ENCODE data around the gene CCSER1.
"Not testable (repeated sequence)": the region's sequence is repeated elsewhere in the genome, so short reads cannot be mapped to it uniquely, and the experiment has no call there.

CCSER1 gene

DNA sequence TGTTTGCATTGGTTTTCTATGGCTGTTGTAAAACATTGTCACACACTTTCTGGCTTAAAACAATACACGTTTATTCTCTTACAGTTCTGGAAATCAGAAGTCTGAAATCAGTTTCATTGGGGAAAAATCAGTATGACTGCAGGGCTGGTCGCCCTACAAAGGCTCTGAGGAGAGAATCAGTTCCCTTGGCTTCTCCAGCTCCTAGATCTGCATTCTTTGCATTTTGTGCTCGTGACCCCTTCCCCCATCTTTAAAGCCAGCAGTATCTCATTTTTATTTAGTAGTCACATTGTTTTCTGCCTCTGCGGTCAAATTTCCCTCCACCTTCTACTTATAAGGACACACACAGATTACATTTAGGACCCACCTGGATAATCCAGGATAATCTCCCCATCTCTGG is 1326.9 kb downstream of the CCSER1 start:
- Mint-ChIP-seq H3K27me3 (no peaks in the 10 kb centered on the region), H3K36me3 (ENCODE audit: insufficient read depth) (no peaks in the 10 kb centered on the region), H3K27ac (ENCODE audit: low read depth) (no peak overlapping the region), H3K4me3 (no peak overlapping the region), H3K9me3 (peaks cover 23% of the 10 kb centered on the region), H3K4me1 (no peaks in the 10 kb centered on the region)
- ATAC-seq (replicated peaks; ENCODE audit: extremely low read depth, poor library complexity, severe bottlenecking) (no peak), DNase-seq (ENCODE audit: low spot score in 2 of 2) (no peak)

DNA sequence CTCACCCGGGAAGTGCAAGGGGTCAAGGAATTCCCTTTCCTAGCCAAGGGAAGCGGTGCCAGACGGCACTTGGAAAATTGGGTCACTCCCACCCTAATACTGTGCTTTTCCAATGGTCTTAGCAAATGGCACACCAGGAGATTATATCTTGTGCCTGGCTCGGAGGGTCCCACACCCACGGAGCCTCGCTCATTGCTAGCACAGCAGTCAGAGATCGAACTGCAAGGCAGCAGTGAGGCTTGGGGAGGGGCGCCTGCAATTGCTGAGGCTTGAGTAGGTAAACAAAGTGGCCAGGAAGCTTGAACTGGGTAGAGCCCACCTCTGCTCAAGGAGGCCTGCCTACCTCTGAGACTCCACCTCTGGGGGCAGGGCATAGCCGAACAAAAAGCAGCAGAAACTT is 1335.4 kb downstream of the CCSER1 start:
- H3K9me3 Mint-ChIP-seq = peaks cover 25% of the 10 kb centered on the region
- H3K4me3 Mint-ChIP-seq; DNase-seq (ENCODE audit: low spot score in 2 of 2); H3K4me1 Mint-ChIP-seq; H3K27ac Mint-ChIP-seq (ENCODE audit: low read depth); ATAC-seq (replicated peaks; ENCODE audit: extremely low read depth, poor library complexity, severe bottlenecking); H3K27me3 Mint-ChIP-seq; H3K36me3 Mint-ChIP-seq (ENCODE audit: insufficient read depth): not testable (repeated sequence)

DNA sequence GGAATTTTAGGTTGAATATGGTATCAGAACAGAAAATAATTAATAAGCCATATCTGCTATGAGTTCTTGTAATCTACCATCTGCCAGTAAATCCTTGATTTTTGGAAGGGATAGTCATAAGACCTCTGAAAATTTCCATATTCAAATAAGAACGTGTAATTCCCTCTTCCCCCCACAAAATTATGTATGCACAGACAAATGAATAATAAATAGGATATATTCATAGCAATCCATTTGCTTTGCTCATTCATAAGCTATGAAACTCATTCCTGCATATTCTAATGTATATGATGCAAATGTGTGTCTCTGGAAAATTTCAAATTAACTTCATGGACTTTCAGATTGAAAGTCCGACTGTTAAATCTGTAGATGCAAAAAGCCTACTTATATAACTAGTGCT is 1343.5 kb downstream of the CCSER1 start:
- no peak overlapping the region for H3K4me3 Mint-ChIP-seq
- no peaks in the 10 kb centered on the region for H3K4me1 Mint-ChIP-seq
- no peaks in the 10 kb centered on the region for H3K27me3 Mint-ChIP-seq
- no peaks in the 10 kb centered on the region for H3K36me3 Mint-ChIP-seq (ENCODE audit: insufficient read depth)
- no peak overlapping the region for H3K27ac Mint-ChIP-seq (ENCODE audit: low read depth)
- H3K9me3 Mint-ChIP-seq = peaks cover 14% of the 10 kb centered on the region
- DNase-seq (ENCODE audit: low spot score in 2 of 2) (no peak), ATAC-seq (replicated peaks; ENCODE audit: extremely low read depth, poor library complexity, severe bottlenecking) (no peak)

DNA sequence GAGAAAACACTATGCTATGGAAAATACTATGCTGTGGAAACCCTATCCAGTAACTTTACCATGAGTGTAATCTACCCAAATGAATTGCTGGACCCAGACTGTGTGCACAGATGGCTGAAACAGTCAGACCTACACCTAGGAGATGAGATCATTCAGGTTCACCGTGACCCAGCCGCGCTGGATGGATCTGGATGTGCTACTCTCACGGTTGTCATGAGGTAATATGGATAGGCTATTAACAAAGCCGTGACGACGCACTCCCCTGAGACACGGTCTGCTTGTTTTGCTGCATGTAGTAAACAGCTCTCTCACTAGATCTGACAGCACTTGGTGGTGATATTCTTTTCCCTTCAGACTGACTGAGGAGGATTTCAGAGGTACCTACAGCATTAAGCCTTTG is 1344.1 kb downstream of the CCSER1 start:
- Mint-ChIP-seq H3K27ac (ENCODE audit: low read depth) (no peak overlapping the region), H3K4me1 (no peaks in the 10 kb centered on the region), H3K4me3 (no peak overlapping the region), H3K36me3 (ENCODE audit: insufficient read depth) (no peaks in the 10 kb centered on the region), H3K27me3 (no peaks in the 10 kb centered on the region), H3K9me3 (peaks cover 17% of the 10 kb centered on the region)
- DNase-seq (ENCODE audit: low spot score in 2 of 2) = no peak
- no peak for ATAC-seq (replicated peaks; ENCODE audit: extremely low read depth, poor library complexity, severe bottlenecking)

DNA sequence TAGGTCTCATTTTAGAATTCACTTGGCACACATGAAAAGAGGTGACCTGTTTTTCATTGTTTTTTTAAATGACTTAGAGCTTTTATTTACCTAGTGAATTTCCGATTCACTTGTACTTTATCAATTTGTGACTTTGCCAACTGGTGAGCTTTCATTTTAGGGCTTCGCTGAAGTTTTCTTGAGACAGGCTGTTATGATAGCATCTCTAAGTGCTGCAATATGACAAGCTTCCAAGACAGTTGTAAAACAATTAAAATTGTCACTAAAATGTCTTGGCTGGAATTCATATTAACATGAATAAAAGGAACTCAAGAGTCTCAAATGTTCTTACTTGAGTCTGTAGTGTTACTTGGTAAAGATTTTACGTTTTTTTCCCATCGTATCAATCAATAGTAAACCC is 1344.9 kb downstream of the CCSER1 start:
- peaks cover 17% of the 10 kb centered on the region for H3K9me3 Mint-ChIP-seq
- H3K4me3 Mint-ChIP-seq = no peak overlapping the region
- DNase-seq (ENCODE audit: low spot score in 2 of 2) (no peak), ATAC-seq (replicated peaks; ENCODE audit: extremely low read depth, poor library complexity, severe bottlenecking) (no peak)
- H3K36me3 Mint-ChIP-seq (ENCODE audit: insufficient read depth) = no peaks in the 10 kb centered on the region
- no peak overlapping the region for H3K27ac Mint-ChIP-seq (ENCODE audit: low read depth)
- no peaks in the 10 kb centered on the region for H3K27me3 Mint-ChIP-seq
- no peaks in the 10 kb centered on the region for H3K4me1 Mint-ChIP-seq

DNA sequence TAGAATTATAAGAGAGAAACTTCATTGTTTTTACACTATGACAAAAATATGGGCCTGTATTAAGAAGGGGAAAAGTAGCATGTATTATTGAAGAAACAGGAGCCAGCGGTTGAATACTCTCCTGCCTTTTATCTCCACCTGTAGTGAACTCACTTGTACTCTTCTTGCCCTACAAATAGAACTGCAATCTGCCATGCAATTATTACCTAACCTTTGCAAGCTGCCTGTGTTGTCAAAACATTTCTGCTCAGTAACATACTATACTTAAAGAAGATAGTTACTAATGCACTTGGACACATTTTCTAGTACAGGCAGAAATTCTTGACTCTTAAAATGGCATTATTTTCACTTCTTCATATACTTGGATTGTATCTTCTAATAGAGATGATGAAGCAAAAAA is 1358.2 kb downstream of the CCSER1 start:
- H3K36me3 Mint-ChIP-seq (ENCODE audit: insufficient read depth) = peaks cover 1% of the 10 kb centered on the region
- peaks cover 30% of the 10 kb centered on the region for H3K9me3 Mint-ChIP-seq

DNA sequence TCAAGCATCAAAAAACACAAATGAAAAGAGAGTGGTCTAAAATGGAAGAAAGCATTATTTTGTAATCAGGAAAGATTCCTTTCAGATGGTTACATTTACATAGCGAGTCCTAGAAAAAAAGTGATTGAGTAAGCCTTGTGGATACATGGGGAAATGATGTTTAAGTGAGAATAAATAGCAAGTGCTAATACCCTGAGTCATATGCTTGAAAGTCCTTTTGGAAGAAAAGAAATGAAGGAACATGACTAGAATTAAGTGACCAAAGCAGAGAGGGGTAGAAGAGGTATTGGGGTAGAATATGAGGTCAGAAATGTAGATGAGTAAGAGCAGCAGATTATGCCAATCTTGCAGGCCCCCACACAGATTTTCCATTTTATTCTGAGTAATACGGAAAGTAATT is 1361.8 kb downstream of the CCSER1 start:
- DNase-seq (ENCODE audit: low spot score in 2 of 2) (no peak), ATAC-seq (replicated peaks; ENCODE audit: extremely low read depth, poor library complexity, severe bottlenecking) (no peak)
- Mint-ChIP-seq H3K9me3 (peaks cover 25% of the 10 kb centered on the region), H3K27me3 (no peaks in the 10 kb centered on the region), H3K4me3 (no peak overlapping the region), H3K27ac (ENCODE audit: low read depth) (no peak overlapping the region), H3K36me3 (ENCODE audit: insufficient read depth) (peaks cover 1% of the 10 kb centered on the region), H3K4me1 (no peaks in the 10 kb centered on the region)

More for the DNA sequence above, 1358.2 kb downstream of the CCSER1 start:
- Mint-ChIP-seq H3K27ac (ENCODE audit: low read depth) (no peak overlapping the region), H3K4me1 (no peaks in the 10 kb centered on the region), H3K27me3 (no peaks in the 10 kb centered on the region), H3K4me3 (no peak overlapping the region)
- DNase-seq (ENCODE audit: low spot score in 2 of 2) (no peak), ATAC-seq (replicated peaks; ENCODE audit: extremely low read depth, poor library complexity, severe bottlenecking) (no peak)

DNA sequence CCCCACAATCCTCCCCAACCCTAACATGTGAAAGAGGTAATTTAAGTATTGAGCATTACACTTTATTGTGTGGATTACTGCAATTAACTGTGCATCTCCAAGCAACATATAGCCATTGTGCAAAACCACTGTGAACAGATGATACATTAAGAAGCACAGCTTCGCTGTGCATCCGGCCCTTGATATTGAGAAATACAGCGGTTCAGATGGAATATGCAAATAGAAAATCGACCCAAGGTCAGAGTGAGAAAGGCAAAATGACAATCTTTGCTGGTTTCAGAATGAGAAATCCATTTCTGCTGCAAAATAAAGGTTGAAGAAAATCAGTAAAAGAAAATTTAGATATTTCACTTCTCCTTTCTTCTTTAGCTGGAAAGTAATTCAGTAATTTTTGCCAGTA is 1370.7 kb downstream of the CCSER1 start:
- Mint-ChIP-seq H3K36me3 (ENCODE audit: insufficient read depth) (no peaks in the 10 kb centered on the region), H3K4me3 (no peak overlapping the region), H3K27ac (ENCODE audit: low read depth) (no peak overlapping the region), H3K27me3 (no peaks in the 10 kb centered on the region), H3K9me3 (peaks cover under 1% of the 10 kb centered on the region), H3K4me1 (no peaks in the 10 kb centered on the region)
- no peak for DNase-seq (ENCODE audit: low spot score in 2 of 2)
- ATAC-seq (replicated peaks; ENCODE audit: extremely low read depth, poor library complexity, severe bottlenecking) = no peak

DNA sequence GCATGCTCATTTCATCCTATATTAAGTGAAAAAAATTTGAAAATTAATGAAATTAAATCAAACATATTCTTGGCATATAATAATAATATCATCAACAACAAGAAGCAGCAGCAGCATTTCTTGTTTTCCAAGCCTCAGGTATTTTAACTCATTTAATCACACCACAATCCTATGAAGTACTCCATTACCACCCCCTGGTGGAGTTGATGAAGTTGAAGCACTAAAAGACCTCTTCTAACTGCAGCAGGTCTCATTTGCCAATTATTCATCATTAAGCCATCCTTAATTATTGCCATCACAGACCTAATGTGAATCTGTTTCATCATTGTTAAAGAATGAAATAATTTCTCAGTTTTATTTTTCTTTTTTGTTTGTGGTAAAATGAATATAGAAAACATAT is 1375.2 kb downstream of the CCSER1 start:
- DNase-seq (ENCODE audit: low spot score in 2 of 2) (no peak), ATAC-seq (replicated peaks; ENCODE audit: extremely low read depth, poor library complexity, severe bottlenecking) (no peak)
- Mint-ChIP-seq H3K4me3 (no peak overlapping the region), H3K36me3 (ENCODE audit: insufficient read depth) (no peaks in the 10 kb centered on the region), H3K27ac (ENCODE audit: low read depth) (no peak overlapping the region), H3K9me3 (peaks cover 6% of the 10 kb centered on the region), H3K4me1 (no peaks in the 10 kb centered on the region), H3K27me3 (no peaks in the 10 kb centered on the region)

DNA sequence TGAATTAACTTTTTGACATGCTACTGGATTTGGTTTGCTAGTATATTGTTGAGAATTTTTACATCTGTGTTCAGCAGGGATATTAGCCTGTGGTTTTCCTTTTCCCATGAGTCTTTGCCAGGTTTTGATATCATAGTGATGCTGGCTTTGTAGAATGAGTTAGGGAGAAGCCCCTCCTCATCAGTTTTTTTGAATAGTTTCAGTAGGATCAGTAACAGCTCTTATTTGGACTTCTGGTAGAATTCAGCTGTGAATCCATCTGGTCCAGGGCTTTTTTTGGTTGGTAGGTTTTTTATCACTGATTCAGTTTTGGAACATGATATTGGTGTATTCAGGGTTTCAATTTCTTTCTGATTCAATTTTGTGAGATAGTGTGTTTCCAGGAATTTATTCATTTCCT is 1386.1 kb downstream of the CCSER1 start:
- Mint-ChIP-seq H3K9me3 (peaks cover 34% of the 10 kb centered on the region), H3K36me3 (ENCODE audit: insufficient read depth) (no peaks in the 10 kb centered on the region), H3K27ac (ENCODE audit: low read depth) (no peak overlapping the region), H3K4me3 (no peak overlapping the region), H3K27me3 (no peaks in the 10 kb centered on the region), H3K4me1 (no peaks in the 10 kb centered on the region)
- DNase-seq (ENCODE audit: low spot score in 2 of 2) (no peak), ATAC-seq (replicated peaks; ENCODE audit: extremely low read depth, poor library complexity, severe bottlenecking) (no peak)

DNA sequence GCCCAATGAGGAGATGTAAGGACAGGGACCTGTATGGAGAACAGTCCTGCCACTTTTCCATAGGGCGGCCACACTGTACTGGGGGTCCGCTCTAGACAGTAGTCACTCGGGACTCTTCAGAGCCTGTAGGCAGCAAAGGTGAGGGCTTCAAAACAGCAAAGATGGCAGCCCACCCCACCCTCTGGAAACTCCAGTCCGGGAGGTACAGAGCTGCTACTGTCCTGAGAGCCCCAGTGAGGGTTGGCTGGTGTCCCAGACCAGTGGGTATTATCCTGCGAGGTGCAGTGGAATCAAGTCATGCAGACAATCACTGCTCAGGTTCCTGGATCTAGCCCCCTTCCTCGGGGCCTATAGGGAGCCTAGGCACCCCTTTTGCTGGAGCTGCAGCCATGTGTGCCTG is 1392.0 kb downstream of the CCSER1 start:
- Mint-ChIP-seq H3K9me3 (peaks cover 29% of the 10 kb centered on the region), H3K36me3 (ENCODE audit: insufficient read depth) (no peaks in the 10 kb centered on the region), H3K4me3 (no peak overlapping the region), H3K4me1 (no peaks in the 10 kb centered on the region), H3K27ac (ENCODE audit: low read depth) (no peak overlapping the region), H3K27me3 (no peaks in the 10 kb centered on the region)
- no peak for ATAC-seq (replicated peaks; ENCODE audit: extremely low read depth, poor library complexity, severe bottlenecking)
- DNase-seq (ENCODE audit: low spot score in 2 of 2) = no peak

DNA sequence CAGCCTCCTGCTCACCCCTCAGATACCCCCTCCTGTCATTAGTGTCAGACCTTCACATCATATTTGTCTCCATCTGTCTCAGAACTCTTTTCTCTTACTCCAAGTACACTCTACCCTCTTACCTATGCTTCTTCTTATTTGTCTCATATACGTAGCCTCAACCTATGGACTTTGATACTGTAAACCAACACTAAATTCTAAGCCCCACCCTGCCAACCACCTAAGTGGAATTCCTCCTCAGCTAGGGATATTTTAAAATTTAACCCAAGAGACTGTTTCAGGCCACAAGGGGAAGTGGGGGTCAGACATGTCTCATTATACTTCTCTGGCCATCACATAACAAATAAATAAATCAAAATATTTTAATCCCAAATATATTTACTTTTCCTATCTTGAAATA is 1398.4 kb downstream of the CCSER1 start:
- Mint-ChIP-seq H3K9me3 (peaks cover 14% of the 10 kb centered on the region), H3K27me3 (no peaks in the 10 kb centered on the region), H3K4me3 (no peak overlapping the region), H3K36me3 (ENCODE audit: insufficient read depth) (no peaks in the 10 kb centered on the region), H3K4me1 (no peaks in the 10 kb centered on the region), H3K27ac (ENCODE audit: low read depth) (no peak overlapping the region)
- no peak for ATAC-seq (replicated peaks; ENCODE audit: extremely low read depth, poor library complexity, severe bottlenecking)
- no peak for DNase-seq (ENCODE audit: low spot score in 2 of 2)

DNA sequence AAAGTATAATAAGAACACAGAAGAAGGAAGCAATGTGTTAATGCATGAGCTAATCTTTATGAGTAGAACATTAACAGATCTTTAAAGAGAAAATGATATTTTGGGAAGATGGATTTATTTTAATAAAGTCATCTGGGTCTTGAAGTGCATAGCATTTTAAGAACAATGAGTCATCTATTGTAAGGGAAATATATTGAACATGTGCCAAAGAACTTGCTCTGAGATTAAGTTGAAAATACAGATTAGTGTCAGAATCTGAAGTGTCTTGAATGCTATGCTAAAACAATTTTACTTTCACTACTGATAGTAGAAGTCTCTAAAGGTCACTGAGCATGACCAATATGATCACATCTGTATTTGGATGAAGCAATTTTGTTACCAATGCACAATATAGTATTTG is 1399.9 kb downstream of the CCSER1 start:
- Mint-ChIP-seq H3K27me3 (no peaks in the 10 kb centered on the region), H3K4me3 (no peak overlapping the region), H3K27ac (ENCODE audit: low read depth) (no peak overlapping the region), H3K9me3 (peaks cover 11% of the 10 kb centered on the region), H3K4me1 (no peaks in the 10 kb centered on the region), H3K36me3 (ENCODE audit: insufficient read depth) (no peaks in the 10 kb centered on the region)
- no peak for DNase-seq (ENCODE audit: low spot score in 2 of 2)
- no peak for ATAC-seq (replicated peaks; ENCODE audit: extremely low read depth, poor library complexity, severe bottlenecking)

DNA sequence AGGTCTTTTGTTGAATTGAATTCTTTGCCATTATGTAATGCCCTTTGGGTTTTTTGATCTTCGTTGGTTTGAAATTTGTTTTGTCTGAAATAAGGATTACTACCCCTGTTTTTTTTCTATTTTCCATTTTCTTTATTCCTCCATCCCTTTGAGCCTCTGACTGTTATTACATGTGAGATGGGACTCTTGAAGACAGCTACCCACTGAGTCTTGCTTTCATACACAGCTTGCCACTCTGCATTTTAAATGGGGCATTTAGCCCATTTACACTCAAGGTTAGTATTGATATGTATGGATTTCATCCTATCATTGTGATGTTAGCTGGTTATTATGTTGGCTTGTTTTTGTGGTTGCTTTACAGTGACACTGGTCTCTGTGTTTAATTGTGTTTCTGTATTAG is 1440.4 kb downstream of the CCSER1 start:
- ATAC-seq (replicated peaks; ENCODE audit: extremely low read depth, poor library complexity, severe bottlenecking) = no peak
- DNase-seq (ENCODE audit: low spot score in 2 of 2) = no peak
- Mint-ChIP-seq H3K4me3 (no peak overlapping the region), H3K9me3 (peaks cover 51% of the 10 kb centered on the region), H3K27ac (ENCODE audit: low read depth) (no peak overlapping the region), H3K36me3 (ENCODE audit: insufficient read depth) (no peaks in the 10 kb centered on the region), H3K4me1 (no peaks in the 10 kb centered on the region), H3K27me3 (no peaks in the 10 kb centered on the region)
